Measurements from ENCODE around the gene TTI1.

- TF ChIP-seq PPARA (CRISPR knock-in tag; IDR thresholded peaks at IDR 0.05; ENCODE audit: borderline replicate concordance), result no peak
- TF ChIP-seq ESRRG (CRISPR knock-in tag; IDR thresholded peaks at IDR 0.05), result no peak
- no peak for TF ChIP-seq POU6F1 (CRISPR knock-in tag; IDR thresholded peaks at IDR 0.05; ENCODE audit: borderline replicate concordance, low read depth)
- no peak for TF ChIP-seq PATZ1 (CRISPR knock-in tag; IDR thresholded peaks at IDR 0.05; ENCODE audit: borderline replicate concordance)
- no peak for TF ChIP-seq CREB5 (CRISPR knock-in tag; IDR thresholded peaks at IDR 0.05; ENCODE audit: low read depth)
- TF ChIP-seq ZFP3 (CRISPR knock-in tag; IDR thresholded peaks at IDR 0.05), result no peak
- TF ChIP-seq RARB (CRISPR knock-in tag; IDR thresholded peaks at IDR 0.05), result no peak
- no peak for TF ChIP-seq ZNF565 (CRISPR knock-in tag; conservative IDR thresholded peaks at IDR 0.05; ENCODE audit: low read depth)
- no peak for TF ChIP-seq GLIS3 (CRISPR knock-in tag; IDR thresholded peaks at IDR 0.05)
- no peak for TF ChIP-seq TSHZ2 (CRISPR knock-in tag; IDR thresholded peaks at IDR 0.05)
Measured at GRCh38 chr20:38005903-38006302, 27.4 kb downstream of the TTI1 start.
